ENCODE data around the gene MOB1A. TPM values are rescaled to one million over a fixed set of nuclear protein-coding genes. Genes with fewer than 3 reads are reported as not detected.

MOB1A gene
- total and polyA plus RNA-seq, 10 of the 15 experiments (the other 5 are each of a cell fraction or from before 2014, with no cell fraction given) = 41.2 to 232 (median 172) TPM

- TF ChIP-seq ZBTB33 (IDR thresholded peaks at IDR 0.05) (no peak), POLR2A (IDR thresholded peaks at IDR 0.05; ENCODE audit: low read depth, low read length) (peak; percentile 47), E2F4 (IDR thresholded peaks at IDR 0.05; ENCODE audit: low read depth, low read length) (no peak), HDGF (IDR thresholded peaks at IDR 0.05) (peak; percentile 88), JUNB (IDR thresholded peaks at IDR 0.05) (peak; percentile 54; the same call in 1 of the 2 replicates), MEF2B (IDR thresholded peaks at IDR 0.05; ENCODE audit: partially characterized antibody, poor library complexity, severe bottlenecking) (peak; percentile 44), CHD2 (IDR thresholded peaks at IDR 0.05; ENCODE audit: borderline replicate concordance, low read depth, low read length) (peak; percentile 59; the same call in 1 of the 2 replicates), IRF4 (IDR thresholded peaks at IDR 0.05; ENCODE audit: low read depth, low read length) (peak; percentile 78; the same call in 1 of the 2 replicates), BACH1 (IDR thresholded peaks at IDR 0.05; ENCODE audit: borderline replicate concordance) (no peak), SMAD1 (IDR thresholded peaks at IDR 0.05; ENCODE audit: low read depth, partially characterized antibody) (peak; percentile 20), EED (IDR thresholded peaks at IDR 0.05; ENCODE audit: low read depth) (peak; percentile 89), PKNOX1 (IDR thresholded peaks at IDR 0.05) (no peak), RB1 (IDR thresholded peaks at IDR 0.05; ENCODE audit: borderline replicate concordance) (no peak), PBX3 (IDR thresholded peaks at IDR 0.05; ENCODE audit: insufficient replicate concordance, low read depth, low read length) (no peak), RELB (IDR thresholded peaks at IDR 0.05; ENCODE audit: low read depth) (peak; percentile 84), NFYB (IDR thresholded peaks at IDR 0.05; ENCODE audit: insufficient read depth, low read depth, low read length) (0 out of 2 replicates have a peak, but pooled peaks have one; percentile 12), USF1 (IDR thresholded peaks at IDR 0.05; ENCODE audit: borderline replicate concordance, extremely low read length, insufficient read depth, low read depth, low read length) (no peak), SRF (IDR thresholded peaks at IDR 0.05; ENCODE audit: low read depth in 2 of 2, low read length in 2 of 2) (peak in 1 of 2 experiments; percentile 37; a peak in 1 of 4 replicates), RFX5 (IDR thresholded peaks at IDR 0.05; ENCODE audit: low read depth, low read length) (no peak), EP300 (IDR thresholded peaks at IDR 0.05; ENCODE audit: borderline replicate concordance in 1 of 2, control insufficient read depth in 1 of 2, low read depth in 2 of 2, low read length in 2 of 2) (peak; percentile 59 to 63; a peak in 3 of 4 replicates)
Observed at GRCh38 chr2:74181739-74182138, 3.1 kb upstream of the MOB1A start (continued).

Measured in GM12878 (cell line).